ENCODE results near the gene MAFG. TPM values are rescaled to one million over a fixed set of nuclear protein-coding genes. Genes with fewer than 3 reads are reported as not detected.

The MAFG gene
- total RNA-seq = 12.1 and 15.1 TPM in 2 replicates

DNA sequence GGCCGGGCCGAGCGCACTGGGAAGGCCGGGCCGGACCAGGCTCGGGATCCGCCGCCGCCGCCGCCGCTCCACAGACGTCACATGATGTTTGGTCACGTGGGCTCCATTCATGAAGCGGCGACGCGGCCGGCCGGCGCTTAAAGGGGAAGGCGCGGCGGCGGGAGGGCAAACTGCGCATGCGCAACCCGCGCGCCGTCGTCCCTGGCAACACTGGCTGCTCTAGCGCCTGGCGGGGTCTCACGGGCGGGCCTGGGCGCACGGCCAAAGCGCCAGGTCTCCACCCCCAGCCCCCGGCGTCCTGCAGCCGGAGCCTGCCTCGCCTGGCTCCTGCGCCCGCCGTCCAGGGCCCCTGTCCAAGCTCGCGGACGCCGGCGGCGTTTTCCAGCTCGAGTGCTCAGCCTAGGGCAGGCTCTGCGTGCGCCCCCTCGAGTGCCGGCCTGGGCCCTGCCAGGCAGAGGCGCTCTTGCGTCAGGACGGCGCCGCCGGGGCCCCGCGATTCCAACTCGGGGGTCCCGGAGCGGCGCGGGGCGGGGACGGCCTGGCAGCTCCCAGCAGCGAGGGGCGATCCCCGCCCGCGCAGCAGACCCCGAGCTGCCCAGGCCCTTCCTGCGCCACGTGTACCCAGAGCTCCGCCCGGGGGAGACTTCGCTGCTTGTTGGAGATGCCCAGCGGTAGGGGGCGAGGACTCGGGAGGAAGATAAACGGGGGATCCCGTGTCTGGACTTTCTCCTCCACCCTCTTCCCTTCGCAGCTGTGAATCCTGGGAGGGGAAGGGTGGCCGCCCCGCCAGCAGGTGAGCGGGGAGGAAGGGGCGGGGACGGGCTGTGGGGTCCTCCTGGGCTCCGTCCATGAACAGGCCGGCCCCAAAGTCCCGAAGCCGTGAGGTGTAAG lies at the start of gene MAFG:
Gene MAFG (minus strand): TSS at position 83 of the 891 bp plus-strand sequence. CDS start 4,550 bp downstream, outside the sequence.

DNA sequence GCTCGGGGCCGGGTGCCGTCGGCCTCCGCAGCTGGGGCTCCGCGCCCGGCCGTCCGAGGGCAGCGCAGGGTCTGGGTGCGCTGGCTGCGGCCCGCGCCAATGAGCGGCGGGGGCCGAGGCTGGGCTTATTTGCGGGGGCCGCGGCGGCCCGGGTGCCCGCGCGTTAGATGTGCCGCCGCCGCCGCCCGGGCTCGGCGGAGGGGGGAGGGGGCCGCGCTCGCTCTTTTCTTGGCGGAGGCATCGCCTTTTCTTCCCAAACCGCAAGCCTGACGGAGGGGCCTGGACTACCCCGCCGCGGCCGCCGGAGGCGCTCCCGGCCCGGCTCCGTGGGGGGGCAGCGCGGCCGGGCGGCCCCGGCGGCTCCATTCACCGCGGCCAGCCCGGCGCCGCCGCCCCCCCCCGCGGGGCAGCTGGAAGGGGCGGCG lies 33.6 kb upstream of the MAFG start, which contains the start of gene NOTUM:
Gene NOTUM (minus strand): TSS at position 101 of the 425 bp plus-strand sequence. CDS start 278 bp downstream, outside the sequence.

DNA sequence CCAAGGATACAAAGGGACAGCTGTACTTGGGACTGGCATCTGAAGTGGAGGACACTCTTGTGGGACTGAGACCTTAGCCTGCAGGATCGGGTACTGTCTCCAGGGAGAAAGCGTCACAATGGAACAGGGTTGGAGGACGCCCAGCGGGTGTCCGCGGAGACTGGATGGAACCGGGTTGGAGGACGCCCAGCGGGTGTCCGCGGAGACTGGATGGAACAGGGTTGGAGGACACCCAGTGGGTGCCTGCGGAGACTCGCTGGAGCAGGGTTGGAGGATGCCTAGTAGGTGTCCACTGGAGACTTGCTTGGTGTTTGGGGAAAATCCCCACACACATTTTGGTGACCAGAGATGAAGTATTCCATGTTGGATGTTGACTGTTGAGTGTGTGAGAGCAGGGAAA lies 19.7 kb upstream of the MAFG start, which contains the start of gene MYADML2:
Gene MYADML2 (minus strand): TSS at position 45 of the 400 bp plus-strand sequence. CDS start 5,492 bp downstream, outside the sequence.

DNA sequence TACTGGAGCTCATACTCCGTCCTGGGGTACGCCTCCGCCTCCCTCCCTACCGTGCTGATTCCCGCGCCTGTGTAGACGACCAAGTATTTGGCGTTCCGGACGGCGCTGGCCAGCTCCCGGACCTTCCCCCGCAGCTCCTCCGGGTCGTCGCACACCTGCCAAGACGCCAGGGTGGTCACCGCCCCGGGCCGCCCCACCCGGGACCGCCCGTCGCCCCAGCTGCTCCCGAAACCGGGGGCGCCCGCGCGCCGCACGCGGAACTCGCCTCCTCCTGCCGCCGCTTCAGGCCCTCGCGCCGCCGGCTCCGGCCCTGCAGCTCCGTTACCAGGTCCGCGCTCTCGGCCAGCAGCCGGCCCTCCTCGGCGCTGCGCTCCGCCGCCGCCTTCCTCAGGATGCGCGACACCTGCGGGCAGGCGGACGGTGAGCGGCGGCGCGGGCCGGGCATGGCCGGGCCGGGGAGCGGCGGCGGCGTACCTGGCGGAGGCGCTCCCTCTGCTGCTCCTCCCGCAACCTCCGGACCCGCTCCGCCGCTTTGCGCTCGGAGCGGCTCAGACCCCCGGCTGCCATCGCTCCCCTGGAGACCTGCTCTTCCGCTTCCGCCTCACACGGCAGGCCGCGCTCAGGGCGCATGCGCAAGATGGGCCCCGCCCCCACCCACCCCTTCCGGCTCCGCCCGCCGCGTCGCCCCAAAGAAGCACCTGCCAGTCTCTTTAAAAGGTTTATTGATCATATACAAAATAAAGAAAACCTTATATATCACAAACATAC lies 9.8 kb downstream of the MAFG start, which contains the start of gene SIRT7:
Gene SIRT7 (minus strand): TSS at position 612 of the 768 bp plus-strand sequence. CDS start 45 bp downstream, at position 567.

DNA sequence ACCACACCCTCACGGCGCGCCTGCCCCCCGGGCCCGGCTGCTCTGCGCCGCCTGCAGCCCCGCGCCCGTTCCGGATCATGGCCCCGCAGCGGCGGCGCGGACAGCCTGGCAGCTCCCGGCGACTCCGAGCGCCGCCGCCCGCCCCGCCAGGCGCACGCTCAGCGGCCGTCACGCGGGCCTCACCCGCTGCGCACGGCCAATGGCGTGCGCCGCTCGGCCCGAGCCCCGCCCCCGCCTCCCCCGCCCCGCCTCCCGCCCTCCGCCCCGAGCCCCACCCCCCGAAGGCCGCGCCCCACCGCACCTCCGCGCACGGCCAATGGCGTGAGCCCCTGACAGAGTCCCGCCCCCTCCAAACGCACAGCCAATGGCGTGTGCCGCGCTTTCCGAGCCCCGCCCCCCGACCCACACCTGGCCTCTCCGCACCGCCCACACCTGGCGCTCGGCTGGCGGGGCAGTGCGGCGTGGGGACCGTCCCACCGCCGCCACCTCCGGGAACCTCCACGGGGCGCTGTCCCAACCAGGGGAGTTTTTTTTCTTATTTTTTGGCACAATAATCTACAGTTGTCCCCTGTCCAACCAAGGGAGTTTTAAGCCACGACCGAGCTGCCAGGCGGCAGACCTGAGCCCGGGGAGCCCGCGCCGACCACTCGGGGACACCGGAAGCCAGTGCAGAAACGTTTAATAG lies 16.1 kb downstream of the MAFG start, which contains the start of gene PCYT2:
Gene PCYT2 (minus strand): TSS at position 123 of the 685 bp plus-strand sequence. CDS start 44 bp downstream, at position 79.

GRCh38 chr17:81902023-81902652 lies 25.4 kb downstream of the MAFG start, which contains the start of gene NPB:
Gene NPB (plus strand): TSS chr17:81902238. CDS start chr17:81902278, 40 bp downstream.

DNA sequence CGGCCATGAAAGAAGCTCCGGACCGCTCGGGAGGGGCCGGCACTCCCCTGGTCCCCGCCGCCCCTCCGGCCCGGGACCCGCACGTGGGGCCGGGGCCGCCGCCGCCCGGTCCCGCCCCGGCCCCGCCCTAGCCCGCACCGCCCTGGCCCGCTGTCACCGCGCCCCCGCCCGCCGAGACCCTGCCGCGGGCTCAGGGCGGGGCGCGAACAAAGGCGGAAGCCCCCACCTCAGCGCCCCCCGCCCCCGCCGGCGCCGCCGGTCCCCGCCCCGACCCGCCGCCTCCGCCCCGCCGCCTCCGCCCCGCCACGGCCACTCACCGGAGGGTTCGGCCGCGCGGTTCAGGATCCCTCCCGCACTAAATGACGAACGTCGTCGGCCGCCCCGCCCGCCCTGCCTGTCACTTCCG lies 56.6 kb downstream of the MAFG start, which contains the start of gene ARHGDIA:
Gene ARHGDIA (minus strand): TSS at position 357 of the 406 bp plus-strand sequence. CDS start 1,407 bp downstream, outside the sequence.

Other genes with a start within 250 kb of the MAFG start
- gene ARL16, start 243.9 kb downstream of the MAFG start, total RNA-seq = 39.3 and 59.9 TPM in 2 replicates
- 72.2 and 89.6 TPM in 2 replicates for gene HGS, start 243.7 kb downstream of the MAFG start, total RNA-seq
- gene MRPL12, start 224.4 kb downstream of the MAFG start, total RNA-seq = 46.4 and 93.5 TPM in 2 replicates
- gene SLC25A10, start 215.5 kb downstream of the MAFG start, total RNA-seq = 15.3 and 22.8 TPM in 2 replicates
- gene GCGR, start 123.6 kb downstream of the MAFG start, total RNA-seq = not detected in 2 replicates
- 69.5 and 121 TPM in 2 replicates for gene MCRIP1, start 94.4 kb downstream of the MAFG start, total RNA-seq
- not detected in 2 replicates for gene PPP1R27, start 92.7 kb downstream of the MAFG start, total RNA-seq
- 1,783 and 2,221 TPM in 2 replicates for gene P4HB, start 67.2 kb downstream of the MAFG start, total RNA-seq
- gene ARHGDIA, start 56.4 kb downstream of the MAFG start, total RNA-seq = 143 and 305 TPM in 2 replicates
- 47.7 and 158 TPM in 2 replicates for gene ALYREF, start 36.1 kb downstream of the MAFG start, total RNA-seq
- gene ANAPC11, start 36.0 kb downstream of the MAFG start, total RNA-seq = 147 and 313 TPM in 2 replicates
- 0.26 and 0.48 TPM in 2 replicates for gene NPB, start 25.5 kb downstream of the MAFG start, total RNA-seq
- 19.0 and 74.9 TPM in 2 replicates for gene PCYT2, start 16.3 kb downstream of the MAFG start, total RNA-seq
- 11.1 and 20.7 TPM in 2 replicates for gene SIRT7, start 9.6 kb downstream of the MAFG start, total RNA-seq
- gene PYCR1, start 9.6 kb upstream of the MAFG start, total RNA-seq = 54.9 and 180 TPM in 2 replicates
- not detected in 2 replicates for gene MYADML2, start 19.5 kb upstream of the MAFG start, total RNA-seq
- gene NOTUM, start 33.5 kb upstream of the MAFG start, total RNA-seq = 0.13 and 0.48 TPM in 2 replicates
- gene ASPSCR1, start 49.9 kb upstream of the MAFG start, total RNA-seq = 15.5 and 15.8 TPM in 2 replicates
- gene CENPX, start 95.1 kb upstream of the MAFG start, total RNA-seq = 29.1 and 76.7 TPM in 2 replicates
- gene LRRC45, start 95.6 kb upstream of the MAFG start, total RNA-seq = 9.8 and 15.6 TPM in 2 replicates
- 25.0 and 38.6 TPM in 2 replicates for gene RAC3, start 103.9 kb upstream of the MAFG start, total RNA-seq
- 79.3 and 86.3 TPM in 2 replicates for gene DCXR, start 110.0 kb upstream of the MAFG start, total RNA-seq
- gene RFNG, start 124.1 kb upstream of the MAFG start, total RNA-seq = 46.9 and 63.2 TPM in 2 replicates
- gene GPS1, start 124.2 kb upstream of the MAFG start, total RNA-seq = 116 and 126 TPM in 2 replicates
- 30.9 and 37.4 TPM in 2 replicates for gene DUS1L, start 138.1 kb upstream of the MAFG start, total RNA-seq
- 57.2 and 289 TPM in 2 replicates for gene FASN, start 170.5 kb upstream of the MAFG start, total RNA-seq